NOMO-1 treated with dmso at 0.1 percent for 144 hours (cell line): ENCODE data around the gene TBX2.

ENCODE experiments used
- DNase-seq: peaks from one replicate; lab custom pipeline; 2025; ENCODE audit not compliant: unreplicated experiment; lab: John Stamatoyannopoulos, UW

The TBX2 gene

DNA sequence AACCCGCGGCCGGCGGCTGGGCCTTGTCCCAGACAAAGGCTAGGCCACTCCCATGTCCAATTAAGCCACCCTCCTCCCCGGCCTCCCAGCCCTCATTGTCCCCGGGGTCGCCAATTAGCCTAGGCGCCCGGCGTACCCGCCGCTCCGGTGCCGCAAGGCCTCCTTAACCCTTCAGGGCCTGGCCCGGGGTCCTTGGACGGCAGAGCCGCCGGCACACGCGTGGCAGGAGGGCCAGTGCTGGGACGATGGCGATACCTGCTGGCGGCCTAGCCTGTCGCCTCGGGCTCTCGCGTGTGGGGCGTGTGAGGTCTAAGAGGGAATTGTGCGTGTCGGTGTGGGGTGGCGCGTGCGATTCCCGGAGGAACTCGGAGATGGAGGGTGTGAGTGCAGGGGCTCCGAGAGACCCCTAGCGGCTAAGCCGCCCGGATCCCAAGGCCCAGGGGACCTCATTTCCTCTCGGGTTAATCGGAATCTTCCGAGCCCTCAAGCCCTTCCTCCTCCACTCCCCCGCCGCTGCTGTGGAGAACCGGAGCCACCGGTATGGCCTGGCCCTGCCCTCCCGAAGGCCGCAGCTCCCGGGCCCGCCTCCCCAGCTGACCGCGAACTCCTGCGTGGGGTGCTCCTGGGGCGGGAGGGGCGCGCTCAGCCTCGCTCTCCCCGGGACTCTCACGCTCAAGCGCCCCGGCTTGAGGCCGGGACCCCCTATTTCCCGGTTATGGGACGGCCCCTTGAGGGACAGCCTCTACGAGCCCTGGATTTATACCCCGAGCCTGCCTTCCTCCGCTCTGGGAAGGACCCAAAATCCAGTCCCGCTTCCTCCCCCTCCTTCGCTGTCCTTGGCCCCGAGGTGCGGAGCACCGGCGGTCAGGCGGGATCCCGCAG is 11.9 kb downstream of the TBX2 start:
- peak; percentile 54 for DNase-seq

GRCh38 chr17:61412143-61412859 is 12.7 kb downstream of the TBX2 start:
- peak; percentile 79 for DNase-seq

GRCh38 chr17:61412860-61413660 is 13.4 kb downstream of the TBX2 start:
- no peak for DNase-seq

- no peak for DNase-seq
Observed at GRCh38 chr17:61413661-61414126, 14.1 kb downstream of the TBX2 start.

DNA sequence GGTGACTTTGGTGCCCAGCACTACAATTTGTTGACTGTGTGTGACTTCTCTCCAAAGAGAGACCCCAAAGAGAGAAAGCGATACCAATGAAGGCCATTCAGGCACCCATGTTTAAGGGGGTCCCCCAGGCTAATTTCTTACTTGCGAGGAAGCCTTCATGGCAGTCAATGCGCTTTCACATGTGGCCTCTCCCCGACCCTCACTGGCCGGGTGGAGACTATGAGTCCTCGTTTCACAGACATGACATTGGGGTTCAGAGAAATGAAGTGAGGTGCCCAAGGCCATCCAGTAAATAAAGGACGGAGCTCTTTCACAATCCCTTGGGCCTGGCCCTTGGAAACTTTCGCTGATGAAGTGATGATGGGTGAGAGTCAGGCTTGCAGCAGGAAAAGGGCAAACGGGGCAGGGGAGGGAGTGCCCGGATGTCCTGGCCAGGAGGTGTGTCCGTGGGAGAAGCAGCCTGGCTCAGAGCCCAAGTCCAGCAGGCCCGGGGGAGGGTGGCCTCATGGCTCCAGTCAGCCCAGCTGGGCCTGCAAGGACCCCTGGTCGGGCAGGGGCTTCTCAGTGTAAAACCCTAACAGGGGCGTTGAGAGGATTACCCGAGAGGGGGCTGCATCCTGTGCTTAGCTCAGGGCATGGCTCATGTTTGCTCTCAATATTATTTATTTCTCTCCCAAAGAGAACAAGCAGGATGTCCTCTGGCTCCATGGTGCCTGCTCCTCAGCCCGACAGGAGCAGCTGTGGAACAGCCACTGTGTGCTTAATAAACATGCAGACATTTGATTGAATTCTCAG is 14.7 kb downstream of the TBX2 start:
- DNase-seq, result no peak

DNA sequence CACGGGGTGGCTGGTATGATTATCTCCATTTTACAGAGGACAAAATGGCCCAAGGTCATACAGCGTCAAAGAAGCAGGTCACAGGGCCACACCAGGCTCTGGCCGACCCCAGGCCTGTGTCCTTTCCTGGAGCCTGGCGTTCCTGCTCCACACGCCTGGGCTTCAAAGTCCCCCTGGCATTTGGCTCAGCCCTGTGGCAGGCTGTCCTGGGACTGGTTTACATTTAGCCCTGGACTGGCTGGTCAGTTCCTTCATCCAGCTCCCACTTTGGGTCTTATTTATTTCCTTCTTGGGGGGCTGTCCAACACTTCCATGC is 15.3 kb downstream of the TBX2 start:
- no peak for DNase-seq

DNA sequence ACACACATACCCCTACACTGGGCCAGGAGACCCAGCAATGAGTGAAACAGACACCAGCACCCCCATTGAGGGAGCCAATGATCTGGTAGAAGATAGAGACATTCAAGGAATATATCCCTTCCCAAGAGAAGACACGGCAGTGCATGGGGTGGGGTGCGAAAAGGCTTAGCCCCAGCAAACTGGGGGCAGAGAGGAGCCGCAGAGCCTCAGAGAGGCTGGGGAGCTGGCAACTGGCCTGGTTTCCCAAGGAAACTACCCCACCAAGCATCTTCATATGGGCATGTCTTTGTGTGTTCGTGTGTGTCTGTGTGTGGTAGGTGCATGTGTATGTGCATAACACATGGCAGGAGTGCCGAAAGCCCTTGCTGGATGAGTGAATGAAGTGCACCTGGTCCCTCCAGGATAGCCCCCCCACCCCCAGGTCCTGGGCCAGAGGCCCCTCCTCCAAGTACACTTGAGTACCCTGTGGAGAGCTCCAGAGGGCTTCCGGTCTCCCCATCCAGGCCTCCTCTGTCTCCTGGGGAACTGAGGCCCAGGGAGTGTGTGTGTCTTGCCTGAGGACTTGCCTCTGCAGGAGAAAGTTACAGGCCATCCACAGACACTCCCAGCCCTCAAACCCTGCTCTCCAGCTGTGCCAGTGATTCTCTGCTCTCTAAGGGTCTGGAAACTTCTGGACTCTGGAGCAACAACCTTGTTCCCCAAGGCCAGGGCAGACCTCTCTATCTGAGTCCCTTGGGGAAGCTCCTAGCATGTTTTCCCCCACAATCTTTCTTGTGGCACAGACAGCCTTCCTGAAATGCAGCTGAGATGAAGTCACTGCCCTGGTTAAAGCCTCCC is 15.9 kb downstream of the TBX2 start:
- DNase-seq, result no peak

DNA sequence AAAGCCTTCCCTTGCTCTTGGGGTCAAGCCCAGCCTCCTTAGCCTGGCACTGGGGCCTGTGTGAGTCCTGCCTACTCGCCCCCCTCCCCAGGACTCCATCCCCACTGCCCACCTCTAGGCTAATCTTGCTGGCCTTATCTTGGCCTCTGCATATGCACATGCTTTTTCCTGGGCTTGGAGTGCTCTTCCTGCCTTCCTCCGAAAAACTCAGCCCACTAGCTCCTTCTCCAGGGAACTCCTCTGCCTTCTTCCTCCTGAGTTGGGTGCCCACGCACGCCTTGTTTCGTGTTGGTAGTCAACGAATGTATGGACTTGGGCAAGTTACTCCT is 16.5 kb downstream of the TBX2 start:
- DNase-seq, result no peak

- peak; percentile 49 for DNase-seq
Observed at GRCh38 chr17:61416540-61417363, 17.1 kb downstream of the TBX2 start.

GRCh38 chr17:61418449-61418848 is 18.8 kb downstream of the TBX2 start:
- DNase-seq, result no peak

GRCh38 chr17:61419496-61420046 is 19.9 kb downstream of the TBX2 start:
- DNase-seq, result no peak

- DNase-seq, result no peak
Observed at GRCh38 chr17:61420052-61420451, 20.4 kb downstream of the TBX2 start.

DNA sequence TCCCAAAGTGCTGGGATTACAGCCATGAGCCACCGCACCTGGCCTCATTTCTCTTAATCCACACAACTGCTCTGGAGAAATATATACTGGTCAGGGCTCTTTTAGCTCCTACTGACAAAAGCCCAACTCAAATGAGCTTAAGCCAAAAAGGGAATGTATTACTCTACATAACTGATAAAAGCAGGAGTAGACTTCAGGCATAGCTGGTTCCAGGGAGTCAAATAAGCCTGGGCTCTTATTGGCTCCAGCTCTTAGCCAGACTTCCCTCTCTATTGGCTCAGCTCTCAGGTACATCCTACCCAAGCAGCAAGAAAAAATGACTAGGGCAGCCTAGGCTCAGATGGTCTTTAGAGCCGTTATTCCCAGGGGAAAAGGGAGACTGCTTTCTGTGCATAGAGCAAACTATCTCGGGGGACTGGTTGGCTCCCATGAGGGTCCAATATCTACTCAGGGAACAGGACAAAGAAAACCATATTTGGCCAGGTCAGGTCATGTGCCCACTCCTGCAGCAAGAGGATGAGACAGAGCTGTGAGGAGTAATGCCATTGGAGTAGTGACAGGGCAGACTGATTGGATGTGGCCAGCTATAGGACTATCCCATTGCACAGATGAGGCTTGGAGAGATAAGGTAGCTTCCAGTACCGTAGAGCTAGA is 21.2 kb downstream of the TBX2 start:
- DNase-seq, result no peak

- no peak for DNase-seq
Observed at GRCh38 chr17:61421460-61421859, 21.8 kb downstream of the TBX2 start.

- DNase-seq, result no peak
Observed at GRCh38 chr17:61422116-61422799, 22.6 kb downstream of the TBX2 start.

GRCh38 chr17:61422869-61423268 is 23.2 kb downstream of the TBX2 start:
- DNase-seq, result no peak

- DNase-seq, result no peak
Observed at GRCh38 chr17:61423967-61424649, 24.5 kb downstream of the TBX2 start.
